GM12878 (cell line): ENCODE data around the gene MR1. TPM values are rescaled to one million over a fixed set of nuclear protein-coding genes. Genes with fewer than 3 reads are reported as not detected.

Experiments
- ATF3 ChIP-seq: IDR thresholded peaks from 2 replicates; pipeline ENCODE4 v1.6.1; 2011; ENCODE audit warnings: low read depth, mild to moderate bottlenecking, low read length, moderate library complexity, borderline replicate concordance; ENCODE audit errors: extremely low read depth
- ATF7 ChIP-seq: fragments of 450-650 bp; IDR thresholded peaks from 2 replicates; pipeline ENCODE4 v1.6.1; 2016; ENCODE audit warnings: low read depth, mild to moderate bottlenecking
- BMI1 ChIP-seq: fragments of 450-650 bp; IDR thresholded peaks from 2 replicates; pipeline ENCODE4 v1.6.1; 2016; ENCODE audit warnings: mild to moderate bottlenecking, moderate library complexity, borderline replicate concordance
- CEBPB ChIP-seq, 2 experiments: fragments of 150-350 bp in 1 of 2; IDR thresholded peaks; 2 replicates each; pipeline ENCODE4 v1.6.1; 2012 to 2014; ENCODE audit warnings: low read depth in 2 of 2, low read length in 2 of 2, borderline replicate concordance in 1 of 2, inconsistent platforms in 1 of 2
- CHD2 ChIP-seq: IDR thresholded peaks from 2 replicates; pipeline ENCODE4 v1.6.1; 2011; ENCODE audit warnings: low read depth, low read length, improper control_type of control experiment, borderline replicate concordance
- CHD4 ChIP-seq: fragments of 200-600 bp; sonication (generic); IDR thresholded peaks from 2 replicates; pipeline ENCODE4 v1.6.1; 2016; ENCODE audit warnings: mild to moderate bottlenecking
- ETV6 ChIP-seq, 2 experiments: fragments of 450-650 bp in 1 of 2; IDR thresholded peaks in 1 of 2; conservative IDR thresholded peaks in 1 of 2; 2 replicates each; pipeline ENCODE4 v1.6.1; 2014; ENCODE audit warnings: antibody characterized with exemption in 1 of 2, borderline replicate concordance in 1 of 2, low read depth in 1 of 2, mild to moderate bottlenecking in 1 of 2, moderate library complexity in 1 of 2
- FOXM1 ChIP-seq: IDR thresholded peaks from 2 replicates; pipeline ENCODE4 v1.6.1; 2012; ENCODE audit warnings: low read depth, mild to moderate bottlenecking, inconsistent platforms, low read length, moderate library complexity
- HDAC2 ChIP-seq: fragments of 200-600 bp; sonication (generic); IDR thresholded peaks from 2 replicates; pipeline ENCODE4 v1.6.1; 2017
- HDGF ChIP-seq: fragments of 450-650 bp; IDR thresholded peaks from 2 replicates; pipeline ENCODE4 v1.6.1; 2016; ENCODE audit warnings: antibody characterized with exemption
- IKZF1 ChIP-seq: fragments of 450-650 bp; conservative IDR thresholded peaks from 2 replicates; pipeline ENCODE4 v1.6.1; 2017; ENCODE audit warnings: antibody characterized with exemption, mild to moderate bottlenecking
- IRF5 ChIP-seq: fragments of 450-650 bp; IDR thresholded peaks from 2 replicates; pipeline ENCODE4 v1.6.1; 2017; ENCODE audit warnings: borderline replicate concordance
- JUND ChIP-seq: IDR thresholded peaks from 2 replicates; pipeline ENCODE4 v1.6.1; 2012; ENCODE audit warnings: low read depth, mild to moderate bottlenecking, low read length, improper control_type of control experiment, moderate library complexity
- KDM1A ChIP-seq: fragments of 200-600 bp; sonication (generic); IDR thresholded peaks from 2 replicates; pipeline ENCODE4 v1.6.1; 2016; ENCODE audit warnings: borderline replicate concordance
- POLR2AphosphoS2 ChIP-seq: IDR thresholded peaks from 2 replicates; pipeline ENCODE4 v1.6.1; 2011; ENCODE audit warnings: low read depth, mild to moderate bottlenecking, low read length, improper control_type of control experiment, moderate library complexity
- RB1 ChIP-seq: fragments of 450-650 bp; formaldehyde crosslinking; IDR thresholded peaks from 2 replicates; pipeline ENCODE4 v1.6.1; 2017; ENCODE audit warnings: mild to moderate bottlenecking, borderline replicate concordance
- RELB ChIP-seq: fragments of 450-650 bp; IDR thresholded peaks from 2 replicates; pipeline ENCODE4 v1.6.1; 2017; ENCODE audit warnings: low read depth, mild to moderate bottlenecking, moderate library complexity
- SMAD5 ChIP-seq: IDR thresholded peaks from 2 replicates; pipeline ENCODE4 v1.6.1; 2016; ENCODE audit warnings: antibody characterized with exemption, low read depth
- SP1 ChIP-seq: IDR thresholded peaks from one replicate; pipeline ENCODE4 v1.6.1; 2011; ENCODE audit warnings: low read depth, low read length
- SREBF1 ChIP-seq: IDR thresholded peaks from 2 replicates; pipeline ENCODE4 v1.6.1; 2012; ENCODE audit warnings: mild to moderate bottlenecking, low read length
- TARDBP ChIP-seq: IDR thresholded peaks from 2 replicates; pipeline ENCODE4 v1.6.1; 2016; ENCODE audit warnings: borderline replicate concordance
- TCF3 ChIP-seq: IDR thresholded peaks from 2 replicates; pipeline ENCODE4 v1.6.1; 2012; ENCODE audit warnings: low read depth, mild to moderate bottlenecking, low read length, borderline replicate concordance; ENCODE audit not compliant: insufficient read depth
- WRNIP1 ChIP-seq: IDR thresholded peaks from 2 replicates; pipeline ENCODE4 v1.6.1; 2011; ENCODE audit warnings: low read depth, low read length, improper control_type of control experiment, borderline replicate concordance
- ZBTB40 ChIP-seq: fragments of 450-650 bp; IDR thresholded peaks from 2 replicates; pipeline ENCODE4 v1.6.1; 2016; ENCODE audit warnings: mild to moderate bottlenecking, moderate library complexity, borderline replicate concordance
- polyA plus RNA-seq, 11 experiments: library from polyadenylated mRNA; depleted of rRNA in 4 of 11; unstranded in 6 of 11; stranded (reverse) in 5 of 11; fragments of >200 nt; fragmentation: Nextera tagmentation in 4 of 11; fragmentation: Illumina TruSeq in 1 of 11; extraction: Ambion mirVana in 4 of 11; extraction: Trizol in 1 of 11; gene quantifications; 1 replicate in 1 of 11; 2 replicates in 10 of 11; pipeline versions ENCODE4 v1.2.1 to v1.2.3, GENCODE V29; 2011 to 2016; ENCODE audit warnings: inconsistent platforms in 2 of 11, missing spikeins in 2 of 11, low read depth in 1 of 11
- total RNA-seq, 4 experiments: library from RNA; depleted of rRNA in 3 of 4; stranded (reverse); fragments of >200 nt in 3 of 4; fragmentation: Illumina TruSeq in 1 of 4; extraction: Trizol in 1 of 4; gene quantifications; 2 replicates each; pipeline versions ENCODE4 v1.2.1 to v1.2.3, GENCODE V29; 2013 to 2021

The MR1 gene
- total and polyA plus RNA-seq, 10 of the 15 experiments (the other 5 are each of a cell fraction or from before 2014, with no cell fraction given), result 24.7 to 65.9 (median 30.9) TPM

- TF ChIP-seq ATF3 (no peak), IRF5 (no peak), ZBTB40 (peak; percentile 46; the same call in 1 of the 2 replicates), CHD2 (no peak), KDM1A (no peak), RELB (no peak), BMI1 (no peak; the same call in 1 of the 2 replicates), SMAD5 (no peak), SREBF1 (no peak), ATF7 (0 out of 2 replicates have a peak, but pooled peaks have one; percentile 19), HDAC2 (no peak), FOXM1 (no peak), JUND (no peak), TARDBP (no peak), ETV6 (conservative IDR thresholded peaks at IDR 0.05 in 1 of 2, IDR thresholded peaks at IDR 0.05 in 1 of 2; ENCODE audit: borderline replicate concordance in 1 of 2, low read depth in 1 of 2) (peak in 1 of 2 experiments; percentile 74; a peak in 1 of 4 replicates), CEBPB (IDR thresholded peaks at IDR 0.05; ENCODE audit: borderline replicate concordance in 1 of 2, low read depth in 2 of 2, low read length in 2 of 2) (no peak), RB1 (no peak), IKZF1 (no peak), CHD4 (no peak), WRNIP1 (no peak), HDGF (no peak), TCF3 (peak; percentile 53; the same call in 1 of the 2 replicates), POLR2AphosphoS2 (no peak), SP1 (peak; percentile 30)
Observed at GRCh38 chr1:181062836-181063428, 29.1 kb downstream of the MR1 start (continued).
